Liver (tissue), 9 donors: ENCODE measurements around the gene GAB2. TPM values are rescaled to one million over a fixed set of nuclear protein-coding genes. Genes with fewer than 3 reads are reported as not detected.

ENCODE experiments used
- DNase-seq: peaks from one replicate; pipeline ENCODE4 v3.0.0-alpha.2; 2017; ENCODE audit warnings: low spot score
- H3K27ac ChIP-seq, 2 donors: one replicate each; pipeline ENCODE4 v1.7.0; 2013; ENCODE audit warnings: inconsistent platforms in 2 of 2, low read length in 2 of 2, control low read depth in 1 of 2, low read depth in 1 of 2, mild to moderate bottlenecking in 1 of 2
- H3K27me3 ChIP-seq, 4 donors: one replicate each; pipeline versions ENCODE4 v1.6.1 to v1.7.0; 2013; ENCODE audit warnings: low read length in 3 of 4, inconsistent platforms in 1 of 4, mild to moderate bottlenecking in 1 of 4, moderate library complexity in 1 of 4; ENCODE audit not compliant: control insufficient read depth in 4 of 4, insufficient read depth in 4 of 4
- H3K36me3 ChIP-seq, 4 donors: one replicate each; pipeline versions ENCODE4 v1.6.1 to v1.7.0; 2013; ENCODE audit warnings: low read length in 3 of 4, mild to moderate bottlenecking in 3 of 4, low read depth in 1 of 4, moderate library complexity in 1 of 4; ENCODE audit not compliant: control insufficient read depth in 4 of 4, insufficient read depth in 3 of 4
- H3K4me1 ChIP-seq, 4 donors: one replicate each; pipeline versions ENCODE4 v1.6.1 to v1.7.0; 2013; ENCODE audit warnings: low read length in 3 of 4, mild to moderate bottlenecking in 3 of 4, moderate library complexity in 1 of 4; ENCODE audit not compliant: control insufficient read depth in 4 of 4, insufficient read depth in 4 of 4
- H3K4me3 ChIP-seq, 3 donors: one replicate each; pipeline versions ENCODE4 v1.6.1 to v1.7.0; 2013; ENCODE audit warnings: low read length in 3 of 3, control low read depth in 1 of 3, low read depth in 1 of 3, mild to moderate bottlenecking in 1 of 3
- H3K9ac ChIP-seq, 2 donors: one replicate each; pipeline ENCODE4 v1.7.0; 2013; ENCODE audit warnings: low read length in 2 of 2, mild to moderate bottlenecking in 2 of 2, moderate library complexity in 2 of 2, control low read depth in 1 of 2, low read depth in 1 of 2
- H3K9me3 ChIP-seq, 4 donors: one replicate each; pipeline versions ENCODE4 v1.6.1 to v1.7.0; 2013; ENCODE audit warnings: low read length in 3 of 4; ENCODE audit not compliant: control insufficient read depth in 4 of 4
- ATF3 ChIP-seq: IDR thresholded peaks from 2 replicates; pipeline ENCODE4 v1.6.1; 2016; ENCODE audit warnings: antibody characterized with exemption
- CTCF ChIP-seq: fragments of 150-350 bp; IDR thresholded peaks from 2 replicates; pipeline ENCODE4 v1.5.1; 2017; ENCODE audit warnings: improper control_type of control experiment, low read depth, low read length; ENCODE audit not compliant: missing input control
- EGR1 ChIP-seq, 2 donors: IDR thresholded peaks; 2 replicates each; pipeline ENCODE4 v1.6.1; 2016 to 2018; ENCODE audit warnings: antibody characterized with exemption in 2 of 2, low read depth in 2 of 2
- FOXA1 ChIP-seq: IDR thresholded peaks from 2 replicates; pipeline ENCODE4 v1.6.1; 2016; ENCODE audit warnings: antibody characterized with exemption
- FOXA2 ChIP-seq: IDR thresholded peaks from 2 replicates; pipeline ENCODE4 v1.6.1; 2016; ENCODE audit warnings: antibody characterized with exemption
- GABPA ChIP-seq, 2 donors: IDR thresholded peaks in 1 of 2; conservative IDR thresholded peaks in 1 of 2; 2 replicates each; pipeline ENCODE4 v1.6.1; 2016; ENCODE audit warnings: antibody characterized with exemption in 2 of 2, mild to moderate bottlenecking in 1 of 2, moderate library complexity in 1 of 2
- HNF4A ChIP-seq, 2 donors: conservative IDR thresholded peaks; 2 replicates each; pipeline ENCODE4 v1.6.1; 2016; ENCODE audit warnings: antibody characterized with exemption in 2 of 2, mild to moderate bottlenecking in 2 of 2
- HNF4G ChIP-seq: IDR thresholded peaks from 2 replicates; pipeline ENCODE4 v1.6.1; 2016; ENCODE audit warnings: antibody characterized with exemption
- JUND ChIP-seq, 2 donors: IDR thresholded peaks; 2 replicates each; pipeline ENCODE4 v1.6.1; 2016; ENCODE audit warnings: antibody characterized with exemption in 2 of 2
- MAX ChIP-seq: IDR thresholded peaks from 2 replicates; pipeline ENCODE4 v1.6.1; 2016; ENCODE audit warnings: antibody characterized with exemption
- NR2F2 ChIP-seq: IDR thresholded peaks from 2 replicates; pipeline ENCODE4 v1.6.1; 2016; ENCODE audit warnings: antibody characterized with exemption
- RAD21 ChIP-seq, 2 donors: IDR thresholded peaks; 2 replicates each; pipeline ENCODE4 v1.6.1; 2016; ENCODE audit warnings: antibody characterized with exemption in 2 of 2, mild to moderate bottlenecking in 2 of 2
- REST ChIP-seq: IDR thresholded peaks from 2 replicates; pipeline ENCODE4 v1.6.1; 2016; ENCODE audit warnings: antibody characterized with exemption, mild to moderate bottlenecking
- RXRA ChIP-seq, 2 donors: IDR thresholded peaks; 2 replicates each; pipeline ENCODE4 v1.6.1; 2017 to 2018; ENCODE audit warnings: antibody characterized with exemption in 2 of 2, mild to moderate bottlenecking in 1 of 2
- SP1 ChIP-seq: IDR thresholded peaks from 2 replicates; pipeline ENCODE4 v1.6.1; 2018; ENCODE audit warnings: antibody characterized with exemption, mild to moderate bottlenecking
- TAF1 ChIP-seq: conservative IDR thresholded peaks from 2 replicates; pipeline ENCODE4 v1.6.1; 2016; ENCODE audit warnings: antibody characterized with exemption, mild to moderate bottlenecking
- YY1 ChIP-seq: IDR thresholded peaks from 2 replicates; pipeline ENCODE4 v1.6.1; 2016; ENCODE audit warnings: antibody characterized with exemption, mild to moderate bottlenecking
- ZBTB33 ChIP-seq: IDR thresholded peaks from 2 replicates; pipeline ENCODE4 v1.6.1; 2016; ENCODE audit warnings: antibody characterized with exemption
- WGBS: extraction: QIAGEN DNeasy Blood & Tissue Kit; methylation state at CpG from one replicate; pipeline ENCODE4 v1.1.7; 2013; 5-methylcytosine and 5-hydroxymethylcytosine counted together
- polyA plus RNA-seq, 2 donors: library from polyadenylated mRNA; stranded (reverse) in 1 of 2; unstranded in 1 of 2; fragments of 200-250 nt in 1 of 2; fragments of >200 nt in 1 of 2; fragmentation: Nextera tagmentation in 1 of 2; extraction: Ambion mirVana in 1 of 2; gene quantifications; one replicate each; pipeline versions ENCODE4 v1.2.1 to v1.2.3, GENCODE V29; 2013 to 2015
- total RNA-seq, 2 donors: library from RNA; depleted of rRNA; stranded (reverse); fragments of >200 nt; gene quantifications; one replicate each; pipeline ENCODE4 v1.2.3, GENCODE V29; 2014
- donor health status: healthy.
- donor health status: healthy.
- donor health status: healthy.
- donor health status: healthy.
- donor health status: healthy.

GAB2 gene
- total and polyA plus RNA-seq, 4 donors = 1.3 to 3.6 (median 2.5) TPM

GRCh38 chr11:78205256-78205655, 212.4 kb downstream of the GAB2 start (continued):
- TF ChIP-seq TAF1 (no peak), SP1 (no peak)

- Histone ChIP-seq H3K36me3 (peaks cover 3 to 40% (median 11%) of the 10 kb centered on the region in 4 donors), H3K9me3 (no peaks in the 10 kb centered on the region), H3K4me1 (no peaks in the 10 kb centered on the region), H3K9ac (no peak overlapping the region), H3K4me3 (no peak overlapping the region), H3K27me3 (no peaks in the 10 kb centered on the region), H3K27ac (no peak overlapping the region)
- DNase-seq = no peak
- TF ChIP-seq EGR1 (IDR thresholded peaks at IDR 0.05; ENCODE audit: low read depth in 2 of 2) (no peak), FOXA2 (no peak), ZBTB33 (no peak), HNF4A (conservative IDR thresholded peaks at IDR 0.05) (no peak), ATF3 (no peak), HNF4G (no peak), REST (no peak), CTCF (no peak), RXRA (IDR thresholded peaks at IDR 0.05) (no peak), GABPA (IDR thresholded peaks at IDR 0.05 in 1 of 2, conservative IDR thresholded peaks at IDR 0.05 in 1 of 2) (no peak), TAF1 (no peak), SP1 (no peak), MAX (no peak), RAD21 (IDR thresholded peaks at IDR 0.05) (no peak), JUND (IDR thresholded peaks at IDR 0.05) (no peak), NR2F2 (no peak), FOXA1 (no peak), YY1 (no peak)
- 86% methylated on average over 10 of the region's 10 CpGs for WGBS
These were observed 214.4 kb downstream of the GAB2 start for GRCh38 chr11:78203184-78203583.
